Progenitor cell of endocrine pancreas (in vitro differentiated cells): ENCODE results near the gene TRIM62. TPM values are rescaled to one million over a fixed set of nuclear protein-coding genes. Genes with fewer than 3 reads are reported as not detected.
"Not testable (repeated sequence)": the region's sequence is repeated elsewhere in the genome, so short reads cannot be mapped to it uniquely, and the experiment has no call there.

Source experiments
- DNase-seq: peaks from one replicate; pipeline ENCODE4 v3.0.0; 2021; ENCODE audit warnings: low spot score; ENCODE audit not compliant: unreplicated experiment
- H3K27ac Mint-ChIP-seq: 2 replicates; pipeline ENCODE4 v1.8.0; 2021; ENCODE audit warnings: mild to moderate bottlenecking, moderate library complexity, mixed read lengths
- H3K27me3 Mint-ChIP-seq: 2 replicates; pipeline ENCODE4 v1.8.0; 2021; ENCODE audit warnings: mixed read lengths
- H3K36me3 Mint-ChIP-seq: 2 replicates; pipeline ENCODE4 v1.8.0; 2022; ENCODE audit warnings: mixed read lengths; ENCODE audit not compliant: insufficient read depth
- H3K4me1 Mint-ChIP-seq: 2 replicates; pipeline ENCODE4 v1.8.0; 2021; ENCODE audit warnings: low read depth, mixed read lengths
- H3K4me3 Mint-ChIP-seq: 2 replicates; pipeline ENCODE4 v1.8.0; 2021; ENCODE audit warnings: low read depth, mild to moderate bottlenecking, moderate library complexity, mixed read lengths
- H3K9me3 Mint-ChIP-seq: 2 replicates; pipeline ENCODE4 v1.8.0; 2021; ENCODE audit warnings: low read depth, mixed read lengths
- CTCF ChIP-seq: fragments of 200-600 bp; sonication (generic); IDR thresholded peaks from one replicate; pipeline ENCODE4 v1.5.0; 2021; ENCODE audit warnings: antibody characterized with exemption, mild to moderate bottlenecking; ENCODE audit not compliant: unreplicated experiment
- total RNA-seq: library from RNA; stranded (reverse); gene quantifications from 2 replicates; pipeline ENCODE4 v1.2.1, GENCODE V29; 2021

The TRIM62 gene
- total RNA-seq, 1 donor from 2014 or later, result 7.4 TPM

- DNase-seq, result no peak
- TF ChIP-seq CTCF, result peak; percentile 16
- H3K27me3 Mint-ChIP-seq, result peaks cover 5% of the 10 kb centered on the region
- no peaks in the 10 kb centered on the region for H3K4me1 Mint-ChIP-seq
- H3K4me3 Mint-ChIP-seq, result no peak overlapping the region
- H3K27ac Mint-ChIP-seq, result no peak overlapping the region
- peaks cover 13% of the 10 kb centered on the region for H3K9me3 Mint-ChIP-seq
- H3K36me3 Mint-ChIP-seq, result peaks cover 1% of the 10 kb centered on the region
Measured at GRCh38 chr1:33111965-33112364, 69.9 kb downstream of the TRIM62 start.

- no peak for TF ChIP-seq CTCF
- H3K4me1 Mint-ChIP-seq, result no peaks in the 10 kb centered on the region
- no peak overlapping the region for H3K27ac Mint-ChIP-seq
- peaks cover 13% of the 10 kb centered on the region for H3K9me3 Mint-ChIP-seq
- H3K27me3 Mint-ChIP-seq, result peaks cover 2% of the 10 kb centered on the region
- peaks cover 1% of the 10 kb centered on the region for H3K36me3 Mint-ChIP-seq
- no peak for DNase-seq
- no peak overlapping the region for H3K4me3 Mint-ChIP-seq
Measured at GRCh38 chr1:33110477-33110876, 71.4 kb downstream of the TRIM62 start.

- H3K4me1 Mint-ChIP-seq, H3K9me3 Mint-ChIP-seq, H3K4me3 Mint-ChIP-seq, DNase-seq, H3K27ac Mint-ChIP-seq, H3K27me3 Mint-ChIP-seq, H3K36me3 Mint-ChIP-seq: not testable (repeated sequence)
Measured at GRCh38 chr1:33100119-33100415, 81.8 kb downstream of the TRIM62 start.

- no peak for DNase-seq
- Mint-ChIP-seq H3K4me3 (no peak overlapping the region), H3K36me3 (no peaks in the 10 kb centered on the region), H3K9me3 (no peaks in the 10 kb centered on the region), H3K27me3 (peaks cover 3% of the 10 kb centered on the region), H3K4me1 (no peaks in the 10 kb centered on the region), H3K27ac (no peak overlapping the region)
- TF ChIP-seq CTCF, result no peak
Measured at GRCh38 chr1:33099290-33100118, 82.3 kb downstream of the TRIM62 start.

- DNase-seq, result no peak
- no peak overlapping the region for H3K27ac Mint-ChIP-seq
- H3K4me3 Mint-ChIP-seq, result no peak overlapping the region
- no peaks in the 10 kb centered on the region for H3K4me1 Mint-ChIP-seq
- no peak for TF ChIP-seq CTCF
- H3K27me3 Mint-ChIP-seq, result peaks cover 3% of the 10 kb centered on the region
- H3K36me3 Mint-ChIP-seq, result no peaks in the 10 kb centered on the region
- H3K9me3 Mint-ChIP-seq, result no peaks in the 10 kb centered on the region
Measured at GRCh38 chr1:33098371-33098770, 83.5 kb downstream of the TRIM62 start.

GRCh38 chr1:33097762-33098161 is 84.1 kb downstream of the TRIM62 start:
- no peak for TF ChIP-seq CTCF
- no peak for DNase-seq
- Mint-ChIP-seq H3K36me3 (no peaks in the 10 kb centered on the region), H3K27ac (no peak overlapping the region), H3K9me3 (no peaks in the 10 kb centered on the region), H3K27me3 (peaks cover 3% of the 10 kb centered on the region), H3K4me1 (no peaks in the 10 kb centered on the region), H3K4me3 (no peak overlapping the region)
